ENCODE measurements around the gene LFNG. TPM values are rescaled to one million over a fixed set of nuclear protein-coding genes. Genes with fewer than 3 reads are reported as not detected.

LFNG gene
- total RNA-seq, 1 donor from 2014 or later = 36.8 TPM

- H3K27me3 ChIP-seq = no peaks in the 10 kb centered on the region
- no peak overlapping the region for H3K27ac ChIP-seq
- no peaks in the 10 kb centered on the region for H3K9me3 ChIP-seq
- H3K36me3 ChIP-seq = peaks cover 0 to 3% of the 10 kb centered on the region in 2 donors
- H3K4me1 ChIP-seq = peaks cover 4% of the 10 kb centered on the region
- no peak for DNase-seq (ENCODE audit: extremely low spot score in 2 of 2)
- H3K4me3 ChIP-seq = no peak overlapping the region
- no peak for TF ChIP-seq POLR2AphosphoS5 (IDR thresholded peaks at IDR 0.05; ENCODE audit: insufficient read depth in 1 of 2, low read depth in 1 of 2)
- TF ChIP-seq POLR2A (IDR thresholded peaks at IDR 0.05) = no peak
- TF ChIP-seq, protein P1, sequence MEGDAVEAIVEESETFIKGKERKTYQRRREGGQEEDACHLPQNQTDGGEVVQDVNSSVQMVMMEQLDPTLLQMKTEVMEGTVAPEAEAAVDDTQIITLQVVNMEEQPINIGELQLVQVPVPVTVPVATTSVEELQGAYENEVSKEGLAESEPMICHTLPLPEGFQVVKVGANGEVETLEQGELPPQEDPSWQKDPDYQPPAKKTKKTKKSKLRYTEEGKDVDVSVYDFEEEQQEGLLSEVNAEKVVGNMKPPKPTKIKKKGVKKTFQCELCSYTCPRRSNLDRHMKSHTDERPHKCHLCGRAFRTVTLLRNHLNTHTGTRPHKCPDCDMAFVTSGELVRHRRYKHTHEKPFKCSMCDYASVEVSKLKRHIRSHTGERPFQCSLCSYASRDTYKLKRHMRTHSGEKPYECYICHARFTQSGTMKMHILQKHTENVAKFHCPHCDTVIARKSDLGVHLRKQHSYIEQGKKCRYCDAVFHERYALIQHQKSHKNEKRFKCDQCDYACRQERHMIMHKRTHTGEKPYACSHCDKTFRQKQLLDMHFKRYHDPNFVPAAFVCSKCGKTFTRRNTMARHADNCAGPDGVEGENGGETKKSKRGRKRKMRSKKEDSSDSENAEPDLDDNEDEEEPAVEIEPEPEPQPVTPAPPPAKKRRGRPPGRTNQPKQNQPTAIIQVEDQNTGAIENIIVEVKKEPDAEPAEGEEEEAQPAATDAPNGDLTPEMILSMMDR (IDR thresholded peaks at IDR 0.05) = no peak
- intact Hi-C loops (cut with DNase I) = no loop called here
These were observed 49.1 kb downstream of the LFNG start for GRCh38 chr7:2568521-2569223.

GRCh38 chr7:2569421-2569820 lies 49.8 kb downstream of the LFNG start:
- intact Hi-C loops (cut with DNase I) = no loop called here
- H3K4me1 ChIP-seq = peaks cover 4% of the 10 kb centered on the region
- no peak overlapping the region for H3K27ac ChIP-seq
- no peak for TF ChIP-seq POLR2A (IDR thresholded peaks at IDR 0.05)
- TF ChIP-seq, protein P1 (IDR thresholded peaks at IDR 0.05) = no peak
- H3K4me3 ChIP-seq = no peak overlapping the region
- H3K9me3 ChIP-seq = no peaks in the 10 kb centered on the region
- no peak for DNase-seq (ENCODE audit: extremely low spot score in 2 of 2)
- H3K36me3 ChIP-seq = peaks cover 0 to 10% of the 10 kb centered on the region in 2 donors
- H3K27me3 ChIP-seq = no peaks in the 10 kb centered on the region

- peaks cover 4% of the 10 kb centered on the region for H3K4me1 ChIP-seq
- no peak overlapping the region for H3K27ac ChIP-seq
- TF ChIP-seq POLR2A (IDR thresholded peaks at IDR 0.05) = no peak
- no peak for TF ChIP-seq POLR2AphosphoS5 (IDR thresholded peaks at IDR 0.05; ENCODE audit: insufficient read depth in 1 of 2, low read depth in 1 of 2)
- TF ChIP-seq, protein P1 (IDR thresholded peaks at IDR 0.05) = no peak
- peaks cover 0 to 10% of the 10 kb centered on the region in 2 donors for H3K36me3 ChIP-seq
- H3K9me3 ChIP-seq = no peaks in the 10 kb centered on the region
- intact Hi-C loops (cut with DNase I) = loop anchor here (10.0 kb wide), 1 partner anchor 115 kb away; the partner anchor contains the start of gene AMZ1
- H3K27me3 ChIP-seq = no peaks in the 10 kb centered on the region
- DNase-seq (ENCODE audit: extremely low spot score in 2 of 2) = no peak
- no peak overlapping the region for H3K4me3 ChIP-seq
These were observed 50.4 kb downstream of the LFNG start for GRCh38 chr7:2570021-2570420.

DNA sequence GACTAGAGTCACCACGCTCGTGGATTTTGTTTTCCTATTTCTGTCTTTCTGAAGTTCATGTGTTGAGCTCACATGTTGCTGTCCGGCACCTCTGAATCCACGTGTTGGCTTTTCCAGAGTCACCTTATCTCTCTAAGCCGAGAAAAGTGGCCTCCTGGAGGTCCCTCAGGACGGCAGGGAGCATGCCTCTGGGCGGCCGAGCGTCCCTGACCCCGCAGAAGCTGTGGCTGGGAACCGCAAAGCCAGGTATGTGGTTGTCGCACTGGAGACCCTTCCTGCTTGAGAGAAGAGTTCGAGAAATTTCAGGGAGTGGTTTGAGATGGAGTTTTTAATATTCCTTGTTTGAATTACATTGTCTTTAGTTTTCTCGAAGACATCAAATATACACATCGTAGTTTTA lies 51.8 kb downstream of the LFNG start:
- intact Hi-C loops (cut with DNase I) = loop anchor here (10.0 kb wide), 1 partner anchor 113 kb away; the partner anchor contains the start of gene AMZ1
- TF ChIP-seq POLR2AphosphoS5 (IDR thresholded peaks at IDR 0.05; ENCODE audit: insufficient read depth in 1 of 2, low read depth in 1 of 2) (no peak), POLR2A (IDR thresholded peaks at IDR 0.05) (no peak)
- TF ChIP-seq, protein P1 (IDR thresholded peaks at IDR 0.05) = no peak
- Histone ChIP-seq H3K9me3 (no peaks in the 10 kb centered on the region), H3K36me3 (peaks cover 0 to 10% of the 10 kb centered on the region in 2 donors), H3K4me3 (no peak overlapping the region), H3K4me1 (peaks cover 4% of the 10 kb centered on the region), H3K27ac (no peak overlapping the region), H3K27me3 (no peaks in the 10 kb centered on the region)
- DNase-seq (ENCODE audit: extremely low spot score in 2 of 2) = no peak

Measured in vagina (tissue), 2 donors.